Brain pericyte (primary cell): ENCODE results near the gene KRT14.
"Not testable (repeated sequence)": the region's sequence is repeated elsewhere in the genome, so short reads cannot be mapped to it uniquely, and the experiment has no call there.

ENCODE experiments used
- DNase-seq: peaks from one replicate; pipeline ENCODE4 v3.0.0-alpha.2; 2012; ENCODE audit warnings: low read depth, low spot score

KRT14 gene

GRCh38 chr17:41623184-41623861 lies 36.6 kb upstream of the KRT14 start:
- not testable (repeated sequence) for DNase-seq

DNA sequence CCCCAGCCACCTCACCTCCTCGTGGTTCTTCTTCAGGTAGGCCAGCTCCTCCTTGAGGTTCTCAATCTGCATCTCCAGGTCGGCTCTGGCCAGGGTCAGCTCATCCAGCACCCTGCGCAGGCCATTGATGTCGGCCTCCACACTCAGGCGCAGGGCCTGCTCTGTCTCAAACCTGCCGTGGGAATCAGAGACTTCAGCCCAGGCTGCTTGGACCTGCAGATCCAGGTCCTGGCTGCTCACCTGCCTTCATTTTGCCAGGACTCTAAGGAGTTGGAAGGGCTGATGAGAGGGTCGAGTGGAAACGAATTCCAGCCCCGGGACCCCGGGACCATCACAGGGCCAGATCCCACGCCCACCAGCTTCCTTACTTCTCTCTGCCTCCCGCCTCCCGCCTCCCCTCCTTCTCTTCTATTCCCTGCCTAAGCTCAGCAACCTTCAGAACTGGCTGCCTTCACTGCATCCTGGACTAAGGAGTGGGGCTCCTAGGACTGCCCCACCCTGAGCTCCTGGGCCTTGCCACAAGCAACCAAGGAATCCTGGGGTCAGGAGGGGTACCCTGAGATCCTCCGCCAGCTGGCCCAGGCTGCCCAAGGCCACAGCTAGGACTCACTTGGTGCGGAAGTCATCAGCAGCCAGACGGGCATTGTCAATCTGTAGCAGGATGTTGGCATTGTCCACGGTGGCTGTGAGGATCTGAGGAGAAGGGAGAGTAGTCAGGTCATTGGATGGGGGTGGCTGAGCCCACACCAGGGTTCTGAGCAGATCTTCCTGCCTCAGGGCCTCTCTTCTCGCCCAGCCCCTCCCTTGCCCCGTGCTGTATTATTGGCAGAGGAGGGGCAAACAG lies 35.9 kb upstream of the KRT14 start:
- not testable (repeated sequence) for DNase-seq

DNA sequence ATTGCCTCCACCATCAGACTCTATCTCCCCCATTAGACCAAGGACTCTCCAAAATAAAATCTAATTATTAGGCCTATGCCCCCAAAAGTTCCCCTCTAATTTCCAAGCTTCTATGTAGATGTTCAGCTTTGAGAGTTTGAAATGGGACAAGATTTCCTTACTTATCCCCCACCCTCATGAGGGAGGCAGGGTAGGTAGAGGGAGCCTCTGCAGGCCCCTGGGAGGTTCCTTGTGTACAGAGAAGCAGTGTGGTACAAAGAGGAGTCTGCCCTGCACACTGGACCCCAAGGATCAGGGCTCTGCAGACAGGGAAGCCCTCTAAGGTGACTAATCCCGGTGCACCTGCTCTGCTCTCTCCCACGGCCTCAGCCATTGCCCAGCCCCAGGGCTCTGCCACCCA lies 35.2 kb upstream of the KRT14 start:
- no peak for DNase-seq

GRCh38 chr17:41621435-41621817 lies 34.7 kb upstream of the KRT14 start:
- not testable (repeated sequence) for DNase-seq

GRCh38 chr17:41620583-41621434 lies 34.1 kb upstream of the KRT14 start:
- no peak for DNase-seq

GRCh38 chr17:41619927-41620582 lies 33.4 kb upstream of the KRT14 start:
- not testable (repeated sequence) for DNase-seq

- DNase-seq: no peak
These were observed 32.6 kb upstream of the KRT14 start for GRCh38 chr17:41619036-41619926.

GRCh38 chr17:41618341-41619035 lies 31.8 kb upstream of the KRT14 start:
- no peak for DNase-seq

GRCh38 chr17:41617698-41618097 lies 31.0 kb upstream of the KRT14 start:
- DNase-seq: no peak

GRCh38 chr17:41617136-41617535 lies 30.4 kb upstream of the KRT14 start:
- no peak for DNase-seq

- DNase-seq: not testable (repeated sequence)
These were observed 29.8 kb upstream of the KRT14 start for GRCh38 chr17:41616486-41616885.

DNA sequence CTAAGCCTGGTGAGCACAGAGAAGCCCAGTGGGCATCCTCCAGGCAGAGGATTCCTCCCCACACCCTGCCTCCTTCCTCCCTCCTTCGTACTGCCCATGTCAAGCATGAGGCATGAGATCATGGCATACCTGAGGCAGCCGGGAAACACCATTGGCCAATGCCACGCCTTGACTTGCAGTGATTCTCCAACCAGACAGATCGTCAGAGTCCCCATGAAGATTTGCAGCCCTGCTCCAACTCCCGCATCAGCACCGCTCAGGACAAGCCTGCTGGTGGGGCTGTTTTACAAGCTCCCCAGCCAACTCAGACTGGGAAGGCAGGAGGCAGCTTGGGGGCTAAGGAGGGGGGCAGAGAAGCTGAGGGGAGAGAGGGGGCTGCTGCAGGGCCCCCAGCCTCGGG lies 28.8 kb upstream of the KRT14 start:
- DNase-seq: no peak

GRCh38 chr17:41614767-41615166 lies 28.1 kb upstream of the KRT14 start:
- DNase-seq: not testable (repeated sequence)

DNA sequence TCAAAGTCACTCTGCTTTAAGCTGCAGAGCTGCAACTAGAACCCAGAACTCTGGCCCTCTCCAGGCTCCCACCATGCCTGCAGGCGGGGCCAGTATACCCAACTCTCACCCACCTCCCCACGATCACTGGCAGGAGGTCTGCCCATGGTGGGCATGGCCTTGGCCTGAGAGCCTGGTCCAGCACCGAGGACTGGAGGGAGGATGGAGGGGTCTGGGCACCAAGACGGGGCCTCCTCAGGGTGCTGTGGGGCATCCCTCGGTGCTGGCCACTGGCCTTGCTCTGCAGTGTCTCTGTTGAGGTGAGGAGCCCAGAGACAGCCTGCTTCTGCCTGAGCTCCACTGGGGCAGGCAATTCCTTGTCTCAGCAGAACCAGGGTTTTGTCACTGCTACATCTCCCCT lies 27.4 kb upstream of the KRT14 start:
- DNase-seq: no peak

DNA sequence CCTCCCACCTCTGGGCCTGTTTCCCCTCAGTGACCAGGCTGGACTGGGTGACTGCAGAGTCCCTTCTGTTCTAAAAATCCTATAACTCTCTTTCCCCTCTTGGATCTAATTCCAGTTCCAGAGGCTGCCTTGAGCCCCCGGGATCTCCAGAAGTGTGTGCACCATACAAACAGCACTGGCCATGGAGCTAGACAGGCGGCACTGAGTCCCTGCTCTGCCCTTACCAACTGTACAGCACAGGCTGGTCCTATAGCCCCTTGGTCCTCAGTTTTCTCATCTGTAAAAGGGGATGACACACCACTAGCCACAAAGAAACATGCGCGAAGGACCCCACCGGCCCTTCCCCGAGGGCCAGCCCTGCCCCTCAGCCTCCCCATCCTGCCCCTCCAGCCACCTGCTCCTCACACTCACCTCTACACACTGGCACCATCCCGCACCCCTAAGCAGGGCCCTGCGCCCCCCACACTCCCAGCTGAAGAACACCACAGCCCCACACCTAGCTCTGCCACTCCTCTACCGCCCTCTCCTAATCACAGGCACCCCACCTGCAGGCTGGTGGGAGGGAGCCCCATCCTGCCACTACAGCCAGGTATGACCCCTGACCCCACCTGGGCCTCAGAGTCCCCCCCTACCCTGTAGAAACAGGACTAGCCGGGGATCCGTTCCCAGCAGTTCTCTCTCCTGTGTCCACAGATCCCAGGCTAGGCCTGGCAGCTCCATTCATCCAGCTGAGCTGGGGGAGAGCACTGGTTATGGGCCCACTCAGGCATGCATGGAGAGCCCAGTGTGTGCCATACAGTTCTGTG lies 26.8 kb upstream of the KRT14 start:
- DNase-seq: no peak

- DNase-seq: not testable (repeated sequence)
These were observed 25.9 kb upstream of the KRT14 start, which contains the start of gene KRT16 for GRCh38 chr17:41612376-41613160. Gene KRT16, minus strand, starts transcription at chr17:41612767. Its CDS starts 79 bp downstream, at chr17:41612688.

GRCh38 chr17:41610965-41611640 lies 24.4 kb upstream of the KRT14 start:
- DNase-seq: no peak
